Measurements from ENCODE around the gene C2CD2.
"Not testable (repeated sequence)": the region's sequence is repeated elsewhere in the genome, so short reads cannot be mapped to it uniquely, and the experiment has no call there.

Gene C2CD2

DNA sequence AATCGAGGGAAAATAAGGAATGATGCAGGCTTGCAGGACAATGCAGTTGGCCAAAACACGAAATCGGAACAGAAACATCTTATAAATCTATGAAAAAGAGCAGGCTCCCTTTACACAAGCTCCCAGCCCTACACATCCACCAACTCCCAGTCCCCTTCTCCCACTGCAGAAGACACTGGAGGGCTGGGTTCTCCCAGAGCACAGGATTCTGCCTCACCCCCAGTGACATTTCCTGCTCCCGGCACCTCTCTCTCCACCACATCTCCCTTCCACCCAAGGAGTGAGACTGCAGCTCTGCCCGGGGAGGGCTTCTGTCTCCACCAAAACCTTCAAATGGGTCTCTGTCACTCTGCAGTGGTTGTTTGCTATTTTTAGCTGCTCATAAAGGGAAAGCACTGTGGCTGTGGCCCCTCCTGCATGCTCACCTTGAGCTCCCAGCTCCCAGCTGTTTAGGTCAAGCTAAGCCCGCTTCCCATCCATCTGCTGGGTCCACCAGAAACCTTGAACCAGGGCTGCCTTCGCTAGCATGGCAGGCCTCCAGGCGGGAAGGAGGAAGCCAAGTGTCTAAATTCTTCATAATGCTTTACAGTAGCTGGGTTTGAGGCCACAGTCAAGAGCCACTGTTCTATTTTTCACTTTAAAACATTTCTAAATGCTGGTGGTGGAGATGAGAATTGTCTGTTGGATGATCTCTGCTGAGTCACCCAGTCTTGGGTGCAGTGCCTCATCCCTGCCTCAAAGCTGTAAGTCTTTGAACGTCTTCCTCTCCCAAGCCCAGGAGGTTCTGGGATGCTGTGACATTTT is 3.3 kb upstream of the C2CD2 start:
- no peak for DNase-seq

DNA sequence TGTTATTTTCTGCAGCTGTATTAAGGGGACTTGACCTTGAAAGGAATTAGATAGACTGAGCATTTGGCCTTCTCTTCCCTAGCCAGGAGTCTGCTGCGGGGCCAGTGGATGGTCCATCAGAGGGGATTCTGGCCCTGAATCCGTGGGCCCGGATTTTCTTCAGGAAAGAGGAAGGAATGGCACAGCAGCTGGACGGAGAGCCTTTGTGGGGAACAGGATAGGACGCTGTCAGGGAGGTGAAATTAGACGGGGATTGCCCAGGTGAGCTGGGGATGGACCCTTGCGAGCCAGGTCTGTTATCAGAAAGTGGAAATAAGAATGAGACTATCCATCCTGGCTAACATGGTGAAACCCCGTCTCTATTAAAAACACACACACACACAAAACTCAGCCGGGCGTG is 1.7 kb upstream of the C2CD2 start:
- no peak for DNase-seq

DNA sequence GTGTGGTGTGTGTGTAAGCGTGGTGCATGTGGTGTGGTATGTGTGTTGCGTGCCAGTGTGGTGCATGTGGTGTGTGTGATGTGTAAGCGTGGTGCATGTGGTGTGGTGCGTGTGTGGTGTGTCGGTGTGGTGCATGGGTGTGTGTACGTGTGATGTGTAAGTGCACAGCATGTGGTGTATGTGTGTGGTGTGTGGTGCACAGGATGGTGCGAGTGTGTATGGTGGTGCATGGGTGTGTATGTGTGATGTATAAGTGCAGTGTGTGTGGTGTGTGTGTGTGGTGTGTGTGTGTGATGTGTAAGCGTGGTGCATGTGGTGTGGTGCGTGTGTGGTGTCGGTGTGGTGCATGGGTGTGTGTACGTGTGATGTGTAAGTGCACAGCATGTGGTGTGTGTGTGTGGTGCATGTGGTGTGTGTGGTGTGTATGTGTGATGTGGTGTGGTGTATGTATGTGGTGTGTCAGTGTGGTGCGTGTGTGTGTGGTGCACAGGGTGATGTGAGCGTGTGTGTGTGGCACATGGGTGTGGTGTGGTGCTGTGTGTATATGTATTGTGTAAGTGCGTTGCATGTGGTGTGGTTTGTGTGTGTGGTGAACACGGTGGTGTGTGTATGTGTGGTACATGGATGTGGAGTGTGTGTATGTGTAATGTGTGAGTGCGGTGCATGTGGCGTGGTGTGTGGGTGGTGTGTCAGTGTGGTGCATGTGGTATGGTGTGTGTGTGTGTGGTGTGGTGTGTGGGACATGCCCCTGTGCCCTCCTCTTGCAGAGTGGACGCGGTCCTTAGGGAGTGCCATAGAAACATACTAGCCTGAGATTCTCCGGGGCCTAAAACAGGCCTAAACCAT is 1.1 kb upstream of the C2CD2 start:
- no peak for DNase-seq

DNA sequence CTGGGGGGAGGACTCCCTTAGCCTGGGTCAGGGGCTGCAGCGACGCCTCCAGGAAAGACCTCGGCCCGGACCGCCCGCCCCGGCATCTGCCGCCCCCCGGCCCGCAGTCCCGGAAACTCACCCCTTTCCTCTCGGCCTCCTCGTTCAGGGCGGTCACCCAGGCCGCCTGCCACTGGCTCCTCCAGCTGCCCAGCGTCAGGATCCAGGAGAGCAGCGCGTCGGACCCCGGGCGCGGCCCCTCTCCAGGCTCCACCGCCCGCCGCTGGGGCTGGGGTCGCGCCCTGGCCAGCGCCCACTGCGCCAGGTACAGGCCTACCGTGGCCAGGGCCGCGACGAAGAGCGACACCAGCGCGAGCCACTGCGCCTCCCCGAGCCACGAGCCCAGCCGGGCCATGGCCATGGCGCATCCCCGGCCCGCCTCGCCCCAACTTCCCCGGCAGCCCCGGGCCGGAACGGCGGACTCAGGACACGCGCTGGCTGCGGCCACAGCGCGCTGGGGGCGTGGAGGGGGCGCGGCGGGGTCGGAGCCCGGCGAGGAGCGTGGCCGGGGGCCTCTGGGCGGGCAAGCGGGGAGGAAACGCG is 478 bp downstream of the C2CD2 start:
- DNase-seq, result no peak

DNA sequence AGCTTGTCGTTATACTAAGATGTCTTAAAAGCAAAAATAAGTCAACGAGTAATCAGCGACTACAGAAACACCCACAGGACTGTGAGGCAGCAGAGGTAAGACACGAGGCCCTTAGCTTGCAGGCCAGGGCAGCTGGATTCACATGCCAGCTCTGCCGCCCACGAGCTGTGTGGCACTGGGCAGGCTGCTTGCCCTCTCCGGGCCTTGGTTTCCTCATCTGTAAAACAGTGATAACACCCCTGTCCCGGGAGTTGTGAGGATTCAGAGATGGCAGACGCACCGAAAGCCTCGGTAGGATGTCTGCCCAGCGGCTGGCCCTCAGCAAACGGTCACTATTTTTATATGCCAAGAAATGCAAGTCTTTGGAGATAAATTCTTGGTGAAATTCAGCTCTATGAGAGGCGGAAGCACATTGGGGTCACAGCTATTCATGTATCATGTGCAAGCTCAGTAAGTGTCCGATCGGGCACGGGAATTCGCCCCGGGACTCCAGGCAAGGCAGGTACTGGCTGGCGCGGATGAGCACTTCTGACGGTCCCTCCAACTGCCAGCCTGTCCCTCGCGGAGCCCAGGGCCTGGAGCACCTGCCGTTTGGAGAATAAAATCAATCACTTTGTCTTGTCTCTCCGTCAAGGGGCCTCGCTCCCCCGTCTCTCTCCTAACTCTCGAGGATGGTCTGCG is 1.1 kb downstream of the C2CD2 start:
- DNase-seq, result no peak

DNA sequence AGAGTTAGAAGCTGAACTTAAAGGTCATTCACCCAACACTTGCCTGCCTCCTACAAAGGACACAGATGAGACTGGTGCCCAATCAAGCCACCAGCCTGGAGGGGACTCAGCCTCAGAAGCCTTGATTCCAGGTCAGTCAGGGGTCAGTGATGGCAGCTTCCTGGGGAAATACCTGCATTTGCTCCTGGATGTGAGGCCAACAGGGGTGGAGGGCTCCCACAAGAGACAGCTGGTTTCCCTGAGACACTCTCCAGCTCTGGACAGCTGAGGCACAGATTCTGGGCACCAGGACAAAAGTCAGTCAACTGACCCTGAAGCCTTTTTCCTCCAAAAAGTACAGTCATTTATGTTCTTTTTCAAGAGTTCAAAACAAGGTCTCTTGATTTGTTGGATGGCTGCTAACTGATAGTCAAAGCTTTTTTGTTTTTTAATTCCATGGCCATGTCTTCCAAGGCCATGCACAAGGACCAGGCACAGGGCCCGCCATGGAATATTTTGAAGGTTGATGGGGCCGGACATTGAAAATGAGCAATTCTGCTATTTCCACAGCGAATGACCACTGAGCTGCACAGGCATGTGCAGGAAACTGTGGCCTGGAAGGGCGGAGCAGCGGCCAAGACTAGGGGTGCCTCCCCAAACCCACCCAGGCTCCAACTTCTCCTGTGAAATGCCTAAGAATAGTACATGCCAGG is 1.8 kb downstream of the C2CD2 start:
- DNase-seq, result no peak

DNA sequence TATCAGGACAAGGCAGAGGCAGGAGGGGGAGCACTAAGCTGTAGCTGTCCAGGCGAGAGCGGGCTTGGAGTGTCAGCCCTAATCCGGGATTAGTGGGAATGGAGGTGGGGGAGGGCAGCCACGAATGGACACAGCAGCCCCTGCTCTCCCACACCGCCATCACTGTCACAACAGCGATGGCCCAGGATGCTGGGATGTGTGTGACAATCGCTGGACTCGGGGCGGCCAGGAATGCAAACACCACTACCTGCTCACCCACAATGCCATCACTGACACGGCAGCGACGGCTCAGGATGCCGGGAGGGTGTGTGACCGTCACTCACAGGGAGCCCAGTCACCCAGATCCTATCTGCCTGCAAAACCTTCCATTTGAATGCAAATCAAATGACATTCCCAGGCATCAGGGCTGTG is 2.9 kb downstream of the C2CD2 start:
- no peak for DNase-seq

DNA sequence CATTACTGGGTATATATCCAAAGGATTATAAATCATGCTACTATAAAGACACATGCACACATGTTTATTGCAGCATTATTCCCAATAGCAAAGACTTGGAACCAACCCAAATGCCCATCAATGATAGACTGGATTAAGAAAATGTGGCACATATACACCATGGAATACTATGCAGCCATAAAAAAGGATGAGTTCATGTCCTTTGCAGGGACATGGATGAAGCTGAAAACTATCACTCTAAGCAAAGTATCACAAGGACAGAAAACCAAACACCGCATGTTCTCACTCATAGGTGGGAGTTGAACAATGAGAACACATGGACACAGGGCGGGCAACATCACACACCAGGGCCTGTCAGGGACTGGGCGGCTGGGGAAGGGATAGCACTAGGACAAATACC is 4.2 kb downstream of the C2CD2 start:
- not testable (repeated sequence) for DNase-seq

DNA sequence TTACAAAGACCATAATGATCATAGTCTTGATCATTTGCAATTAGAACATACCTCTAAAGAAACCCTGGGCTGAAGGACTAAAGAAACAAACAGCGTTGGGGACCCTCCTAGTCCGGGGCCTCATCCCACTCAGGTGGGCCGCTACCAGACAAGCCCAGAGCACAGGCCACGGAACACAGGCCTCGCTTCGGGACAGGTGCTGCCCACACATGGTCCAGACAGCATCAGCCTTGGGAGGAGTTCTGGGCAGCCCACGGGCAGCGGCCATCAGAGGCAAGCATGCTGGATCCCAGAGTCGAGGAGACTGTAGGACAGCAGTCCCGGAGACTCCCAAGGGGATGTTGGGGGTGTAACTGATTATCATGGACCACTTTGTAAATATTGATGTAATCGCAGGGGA is 4.9 kb downstream of the C2CD2 start:
- no peak for DNase-seq

DNA sequence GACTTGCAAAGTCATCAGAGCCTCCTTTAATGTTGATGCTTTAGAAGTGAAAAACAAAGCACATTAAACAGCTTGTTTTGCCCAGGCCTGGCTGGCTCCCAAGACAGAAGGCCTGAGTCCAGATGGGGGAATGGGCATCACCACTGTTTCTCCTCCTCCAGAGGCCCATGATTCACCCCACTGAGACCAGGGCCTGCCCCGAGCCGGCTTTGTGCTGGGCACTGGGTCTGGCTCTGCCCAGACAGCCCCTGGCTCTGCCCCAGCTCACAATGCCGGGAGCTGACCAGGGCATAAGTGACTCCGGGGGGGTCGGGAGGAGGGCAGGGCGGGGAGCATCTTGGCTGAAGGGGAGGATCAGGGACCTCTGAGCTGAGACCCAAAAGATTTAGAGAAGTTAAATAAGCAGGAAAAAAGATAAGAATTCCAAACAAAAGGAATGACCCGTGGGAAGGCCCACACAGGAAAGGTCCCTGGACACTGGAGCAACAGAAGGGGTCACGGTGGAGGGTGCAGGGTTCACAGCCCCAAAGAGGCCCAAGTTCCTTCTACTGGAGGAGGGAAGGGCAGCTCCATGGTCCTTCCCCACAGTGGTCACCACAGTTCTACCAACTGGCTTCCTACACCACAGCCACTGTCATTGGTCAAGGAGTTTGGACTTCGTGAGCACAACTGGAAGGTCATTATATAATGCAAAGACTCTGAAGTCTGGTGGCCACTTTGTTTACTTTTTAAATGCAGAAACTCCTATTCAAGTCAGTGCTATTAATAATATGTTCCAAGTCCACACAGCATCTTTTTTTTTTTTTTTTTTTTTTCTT is 5.5 kb downstream of the C2CD2 start:
- no peak for DNase-seq

DNA sequence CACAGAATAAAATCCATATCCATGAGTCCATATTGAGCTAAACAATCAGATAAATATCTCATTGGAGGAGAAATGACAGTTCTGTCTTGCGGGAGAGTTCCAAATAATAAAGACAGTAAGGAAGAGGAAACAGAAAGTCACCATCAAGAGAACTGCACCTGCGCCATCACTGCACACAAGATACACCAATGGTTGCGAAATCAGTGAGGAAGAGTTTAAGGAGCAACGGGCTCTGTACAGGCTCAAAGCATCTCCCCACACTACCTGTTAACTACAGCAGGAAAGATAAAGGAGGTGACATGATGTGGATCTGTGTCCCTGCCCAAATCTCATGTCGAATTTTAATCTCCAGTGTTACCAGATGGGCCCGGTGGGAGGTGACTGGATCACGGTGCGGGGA is 7.8 kb downstream of the C2CD2 start:
- no peak for DNase-seq

DNA sequence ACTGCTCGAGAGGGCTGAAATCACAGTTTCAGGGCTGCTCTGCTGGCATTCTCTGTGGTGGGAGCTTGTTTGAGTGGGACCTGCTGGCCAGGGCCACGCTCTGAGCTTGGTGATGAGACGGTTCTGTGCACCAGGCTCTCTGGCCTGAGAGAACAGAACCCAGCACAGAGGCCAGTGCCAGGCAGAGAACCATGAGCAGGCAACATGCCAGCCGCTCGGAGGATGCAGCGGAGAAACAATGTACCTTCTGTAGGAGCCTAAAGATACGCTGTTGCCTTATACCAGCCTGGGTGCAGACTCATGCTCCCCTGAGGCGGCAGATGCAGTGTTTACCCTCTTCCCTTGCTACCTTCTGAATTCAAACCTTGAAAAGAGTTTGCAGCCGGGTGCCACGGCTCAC is 10.0 kb downstream of the C2CD2 start:
- DNase-seq, result no peak

DNA sequence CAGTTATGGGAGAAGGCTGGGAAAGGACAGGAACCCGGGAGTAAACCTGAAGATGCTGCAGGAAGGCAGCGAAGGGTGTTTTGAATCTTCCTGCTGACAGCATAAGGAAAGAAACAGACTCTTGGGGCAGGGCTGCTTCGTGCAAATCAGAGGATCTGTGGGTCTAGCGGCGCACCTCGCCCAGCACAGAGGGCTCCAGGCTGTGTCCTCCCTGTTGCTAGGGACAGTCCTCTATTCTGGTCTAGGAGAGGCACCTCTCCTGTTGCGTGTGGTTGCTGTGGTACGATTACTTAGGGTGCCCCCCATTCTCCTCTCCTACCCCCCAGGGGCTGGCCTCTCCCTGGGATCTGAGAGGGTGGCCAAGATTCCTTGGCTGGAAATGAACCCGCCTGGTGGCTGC is 11.4 kb downstream of the C2CD2 start:
- no peak for DNase-seq

DNA sequence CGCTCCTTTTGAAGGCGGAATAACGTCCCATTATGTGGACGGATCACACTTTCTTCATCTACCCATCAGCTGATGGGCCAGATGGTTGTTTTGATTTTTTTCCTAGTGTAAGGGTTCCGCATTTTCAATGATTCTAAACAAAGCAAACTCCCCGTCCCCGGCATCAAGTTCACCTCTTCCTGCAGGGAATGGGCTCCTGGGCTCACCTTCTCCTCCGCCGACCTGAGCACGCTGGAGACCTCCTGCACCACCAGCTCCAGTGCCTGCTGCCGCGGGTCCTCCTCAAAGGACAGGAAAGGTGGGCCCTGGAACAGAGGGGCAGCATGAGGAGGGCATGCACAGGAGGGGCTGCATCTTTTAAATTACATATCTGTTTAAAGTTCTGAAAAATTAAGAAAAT is 11.9 kb downstream of the C2CD2 start:
- no peak for DNase-seq

DNA sequence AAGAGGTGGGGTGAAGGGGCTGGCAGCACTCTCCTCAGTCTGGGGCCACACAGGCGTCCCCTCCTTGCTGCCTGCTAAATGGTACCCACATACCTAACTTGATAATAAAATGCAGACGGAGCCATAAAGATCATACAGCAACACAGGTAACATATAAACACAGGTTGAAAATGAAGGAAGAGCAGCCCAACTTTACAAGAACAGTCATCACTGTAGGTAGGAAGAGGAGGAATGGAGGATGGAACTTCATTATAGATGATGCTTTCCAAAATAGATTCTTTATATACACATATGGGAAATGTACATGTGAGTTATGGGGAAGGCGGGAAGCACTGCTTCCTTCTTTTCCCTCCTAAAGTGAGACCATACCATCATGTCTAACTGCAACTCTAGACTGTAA is 13.4 kb downstream of the C2CD2 start:
- no peak for DNase-seq

DNA sequence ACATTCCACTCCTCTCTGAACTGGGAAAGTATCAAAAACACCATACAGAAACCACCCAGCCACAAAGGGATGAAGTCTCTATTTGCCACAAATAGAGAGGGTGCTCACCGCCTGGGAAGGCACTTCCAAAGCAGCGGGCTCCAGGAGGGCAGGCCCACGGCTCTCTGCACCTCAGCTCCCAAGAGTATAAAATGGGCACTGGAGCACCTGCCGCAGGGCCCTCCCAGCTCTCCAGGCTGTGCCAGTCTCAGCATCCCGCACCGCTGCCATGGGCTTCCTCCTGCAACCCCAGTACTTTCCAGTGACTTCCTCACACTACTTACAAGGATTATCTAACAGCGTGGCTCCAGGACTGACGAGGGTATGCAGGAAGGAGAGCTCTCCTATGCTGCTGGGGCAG is 14.4 kb downstream of the C2CD2 start:
- no peak for DNase-seq

DNA sequence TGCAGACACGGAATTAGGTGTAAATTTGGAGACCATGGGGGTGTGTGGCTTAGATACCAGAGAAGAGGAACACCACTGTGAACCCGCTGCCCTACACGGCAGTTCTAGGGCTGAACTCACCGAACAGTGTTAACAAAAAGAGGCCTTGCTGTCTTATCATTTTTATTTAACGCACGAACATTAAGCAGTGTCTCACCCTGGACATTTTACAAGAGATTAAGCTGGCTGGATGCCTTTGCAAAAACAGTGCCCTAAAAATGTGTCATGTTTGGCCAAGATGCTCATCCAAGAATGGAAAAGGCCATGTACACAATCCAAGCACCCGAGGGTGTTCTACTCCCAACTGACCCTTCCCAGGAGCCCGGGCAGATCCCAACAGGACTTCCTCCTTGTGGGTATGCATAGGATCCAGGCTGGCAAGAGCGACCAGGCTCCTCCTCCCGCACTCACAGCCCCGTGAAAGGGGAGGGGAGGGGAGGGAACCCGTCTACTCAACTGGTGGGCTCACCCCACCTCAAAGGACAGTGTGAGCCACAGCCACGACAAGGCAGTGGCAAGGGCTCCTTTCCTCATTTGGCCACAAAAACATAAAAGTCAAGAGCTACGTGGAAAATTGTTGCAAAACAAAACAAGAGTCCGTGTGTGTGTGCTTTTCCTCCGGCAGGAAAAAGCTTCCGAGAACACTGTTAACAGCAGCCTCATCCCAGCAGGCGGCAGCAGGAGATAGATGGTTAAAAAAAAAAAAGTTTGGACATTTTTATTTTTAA is 20.3 kb downstream of the C2CD2 start:
- no peak for DNase-seq

DNA sequence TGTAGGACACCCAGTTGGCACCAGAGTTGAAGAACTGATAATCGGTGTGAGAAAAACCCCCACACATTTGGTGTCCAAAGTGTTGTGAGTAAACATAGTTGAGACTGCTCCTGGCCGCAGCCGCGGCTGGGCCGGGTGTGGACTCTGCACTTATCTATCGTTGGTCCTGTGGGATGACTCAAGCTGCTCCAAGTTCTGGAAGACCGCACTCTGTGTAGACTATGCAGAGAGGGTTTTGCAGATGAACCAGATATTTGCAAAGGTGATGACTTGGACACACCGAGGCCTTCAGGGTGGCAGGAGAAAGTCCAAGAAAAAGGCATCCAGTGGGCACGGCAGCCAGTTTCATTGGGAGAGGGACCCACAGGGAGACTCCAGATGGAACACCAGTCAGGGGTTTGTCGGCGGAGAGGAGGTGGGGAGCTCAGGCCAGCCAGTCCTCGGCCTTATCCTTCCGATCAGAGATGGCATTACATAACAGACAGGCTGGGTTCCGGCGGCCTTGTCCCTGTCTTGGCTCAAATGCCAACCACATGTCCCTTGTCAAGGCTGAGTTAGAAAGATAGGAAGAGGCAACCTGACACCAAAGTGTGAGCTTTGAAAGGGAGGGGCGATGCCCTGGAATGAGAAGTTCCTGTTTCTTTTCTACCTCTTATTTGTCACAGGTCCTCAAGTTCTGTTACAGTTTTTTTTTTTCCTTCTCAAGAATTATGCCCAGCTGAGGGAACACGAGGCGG is 21.1 kb downstream of the C2CD2 start:
- DNase-seq, result no peak

DNA sequence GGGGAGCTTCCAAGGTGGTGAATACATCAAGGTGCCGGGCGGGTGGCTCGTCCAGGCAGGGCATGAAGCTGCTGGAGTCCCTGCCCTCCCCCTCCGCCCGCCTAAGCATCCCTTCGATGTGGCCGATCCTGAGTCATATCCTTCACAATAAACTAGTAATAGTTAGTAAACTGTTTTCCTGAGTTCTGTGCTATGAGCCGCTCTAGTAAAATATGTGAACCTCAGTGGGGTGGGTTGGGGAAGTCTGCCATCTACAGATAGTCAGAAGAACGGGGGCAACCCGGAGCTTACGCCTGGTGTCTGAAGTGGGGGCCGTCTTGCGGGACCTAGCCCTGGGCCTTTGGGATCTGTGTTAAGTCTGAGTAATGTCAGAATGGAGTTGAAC is 21.6 kb downstream of the C2CD2 start:
- DNase-seq, result no peak

DNA sequence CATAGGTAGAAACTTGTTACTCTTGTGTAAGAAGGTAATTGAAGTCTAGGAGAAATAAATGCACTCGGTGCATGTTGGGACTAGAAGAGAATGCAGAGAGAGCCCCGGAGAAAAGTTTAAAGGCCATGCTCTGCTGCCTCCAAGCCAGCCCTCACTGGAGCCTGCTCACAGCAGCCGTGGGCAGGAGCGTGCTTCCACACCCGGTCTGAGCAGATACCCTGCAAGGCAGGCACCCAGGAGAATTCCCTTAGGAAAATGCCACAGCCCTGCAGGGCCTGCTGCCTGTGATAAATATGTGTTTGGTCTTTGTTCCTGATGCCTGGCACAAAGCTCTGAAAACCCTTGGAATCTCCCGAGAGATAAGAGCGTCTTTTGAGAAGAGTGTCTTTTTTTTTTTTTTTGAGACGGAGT is 22.8 kb downstream of the C2CD2 start:
- no peak for DNase-seq
